Measurements from ENCODE around the gene DRD4. TPM values are rescaled to one million over a fixed set of nuclear protein-coding genes. Genes with fewer than 3 reads are reported as not detected.
"Not testable (repeated sequence)": the region's sequence is repeated elsewhere in the genome, so short reads cannot be mapped to it uniquely, and the experiment has no call there.

The DRD4 gene
- polyA plus RNA-seq, 1 donor (not counting 4 experiments of a cell fraction or from before 2014, with no cell fraction given) = not detected

DNA sequence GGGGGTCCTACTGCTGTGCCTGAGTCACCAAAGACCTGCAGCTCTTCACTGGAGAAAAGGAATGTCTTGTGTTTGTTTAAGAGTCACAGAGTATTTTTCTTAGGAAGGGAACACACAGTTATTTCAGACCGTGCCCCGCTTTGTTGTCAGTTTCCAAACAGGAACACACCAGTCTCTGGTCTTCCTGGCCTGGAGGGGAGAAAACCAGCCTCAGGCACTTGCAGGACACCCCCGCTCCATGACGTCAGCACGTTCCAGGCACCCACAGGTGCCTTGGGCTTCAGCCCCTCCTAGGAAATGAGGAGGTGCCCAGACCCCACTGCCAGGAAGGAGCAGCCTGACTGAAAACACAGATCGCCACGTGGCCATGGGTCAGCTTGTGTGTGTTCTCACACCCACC is 52.6 kb downstream of the DRD4 start:
- Histone ChIP-seq H4K20me1 (ENCODE audit: control insufficient read depth, extremely low read depth, insufficient read depth, low read length) (no peaks in the 10 kb centered on the region), H3K9me1 (ENCODE audit: control insufficient read depth, extremely low read depth, insufficient read depth, low read length) (no peaks in the 10 kb centered on the region), H3K36me3 (ENCODE audit: control insufficient read depth in 2 of 2, extremely low read depth in 1 of 2, insufficient read depth in 2 of 2, low read length in 2 of 2) (peaks cover 21 to 32% of the 10 kb centered on the region in 2 experiments), H3K4me2 (ENCODE audit: control insufficient read depth, extremely low read depth, insufficient read depth, low read depth, low read length) (no peak overlapping the region), H3K4me3 (ENCODE audit: control insufficient read depth in 2 of 3, extremely low read depth in 1 of 3, insufficient read depth in 2 of 3, low read depth in 1 of 3, low read length in 3 of 3) (no peak overlapping the region), H3K27me3 (ENCODE audit: control insufficient read depth, extremely low read depth, insufficient read depth, low read length) (no peaks in the 10 kb centered on the region), H3K9ac (ENCODE audit: control insufficient read depth, extremely low read depth, insufficient read depth, low read length) (no peak overlapping the region), H3K9me3 (ENCODE audit: control insufficient read depth, low read depth, low read length) (no peaks in the 10 kb centered on the region), H3K4me1 (ENCODE audit: control insufficient read depth, extremely low read depth, insufficient read depth, low read length) (peaks cover 22% of the 10 kb centered on the region), H3K27ac (ENCODE audit: control insufficient read depth, insufficient read depth, low read length) (no peak overlapping the region), H3K79me2 (ENCODE audit: control insufficient read depth, insufficient read depth, low read length) (peaks cover 17% of the 10 kb centered on the region), H2AFZ (ENCODE audit: control insufficient read depth, low read length) (no peak overlapping the region)
- dilution Hi-C loops (cut with MboI; ENCODE audit: extremely low pct_ligation_motif_present, low sequenced_read_pairs) = no loop called here
- TF ChIP-seq EZH2 (IDR thresholded peaks at IDR 0.05; ENCODE audit: low read length) = no peak
- TF ChIP-seq, protein P1, sequence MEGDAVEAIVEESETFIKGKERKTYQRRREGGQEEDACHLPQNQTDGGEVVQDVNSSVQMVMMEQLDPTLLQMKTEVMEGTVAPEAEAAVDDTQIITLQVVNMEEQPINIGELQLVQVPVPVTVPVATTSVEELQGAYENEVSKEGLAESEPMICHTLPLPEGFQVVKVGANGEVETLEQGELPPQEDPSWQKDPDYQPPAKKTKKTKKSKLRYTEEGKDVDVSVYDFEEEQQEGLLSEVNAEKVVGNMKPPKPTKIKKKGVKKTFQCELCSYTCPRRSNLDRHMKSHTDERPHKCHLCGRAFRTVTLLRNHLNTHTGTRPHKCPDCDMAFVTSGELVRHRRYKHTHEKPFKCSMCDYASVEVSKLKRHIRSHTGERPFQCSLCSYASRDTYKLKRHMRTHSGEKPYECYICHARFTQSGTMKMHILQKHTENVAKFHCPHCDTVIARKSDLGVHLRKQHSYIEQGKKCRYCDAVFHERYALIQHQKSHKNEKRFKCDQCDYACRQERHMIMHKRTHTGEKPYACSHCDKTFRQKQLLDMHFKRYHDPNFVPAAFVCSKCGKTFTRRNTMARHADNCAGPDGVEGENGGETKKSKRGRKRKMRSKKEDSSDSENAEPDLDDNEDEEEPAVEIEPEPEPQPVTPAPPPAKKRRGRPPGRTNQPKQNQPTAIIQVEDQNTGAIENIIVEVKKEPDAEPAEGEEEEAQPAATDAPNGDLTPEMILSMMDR (optimal IDR thresholded peaks at IDR 0.05 in 1 of 3, IDR thresholded peaks at IDR 0.05 in 1 of 3, conservative IDR thresholded peaks at IDR 0.05 in 1 of 3; ENCODE audit: extremely low read depth in 1 of 3, insufficient read depth in 2 of 3, low read length in 3 of 3) = no peak
- FAIRE-seq = no peak
- DNase-seq (ENCODE audit: low read depth, low spot score) = no peak

- peaks cover 22% of the 10 kb centered on the region for H3K4me1 ChIP-seq (ENCODE audit: control insufficient read depth, extremely low read depth, insufficient read depth, low read length)
- H3K9me1 ChIP-seq (ENCODE audit: control insufficient read depth, extremely low read depth, insufficient read depth, low read length); H3K9ac ChIP-seq (ENCODE audit: control insufficient read depth, extremely low read depth, insufficient read depth, low read length); H3K27ac ChIP-seq (ENCODE audit: control insufficient read depth, insufficient read depth, low read length); DNase-seq (ENCODE audit: low read depth, low spot score); dilution Hi-C loops (cut with MboI; ENCODE audit: extremely low pct_ligation_motif_present, low sequenced_read_pairs); FAIRE-seq; H3K27me3 ChIP-seq (ENCODE audit: control insufficient read depth, extremely low read depth, insufficient read depth, low read length); H2AFZ ChIP-seq (ENCODE audit: control insufficient read depth, low read length); H4K20me1 ChIP-seq (ENCODE audit: control insufficient read depth, extremely low read depth, insufficient read depth, low read length); H3K4me3 ChIP-seq (ENCODE audit: control insufficient read depth in 2 of 3, extremely low read depth in 1 of 3, insufficient read depth in 2 of 3, low read depth in 1 of 3, low read length in 3 of 3); H3K4me2 ChIP-seq (ENCODE audit: control insufficient read depth, extremely low read depth, insufficient read depth, low read depth, low read length); H3K9me3 ChIP-seq (ENCODE audit: control insufficient read depth, low read depth, low read length): not testable (repeated sequence)
- H3K36me3 ChIP-seq (ENCODE audit: control insufficient read depth in 2 of 2, extremely low read depth in 1 of 2, insufficient read depth in 2 of 2, low read length in 2 of 2) = peaks cover 19 to 28% of the 10 kb centered on the region in 2 experiments
- peaks cover 17% of the 10 kb centered on the region for H3K79me2 ChIP-seq (ENCODE audit: control insufficient read depth, insufficient read depth, low read length)
Measured at GRCh38 chr11:690244-690643, 53.2 kb downstream of the DRD4 start.

Other genes starting within 250 kb of the DRD4 start
- 125 to 245 TPM (median 127 TPM) in 3 replicates for gene PKP3, start 243.1 kb upstream of the DRD4 start, polyA plus RNA-seq
- 1.8 to 3.8 TPM (median 2.4 TPM) in 3 replicates for gene SIGIRR, start 222.3 kb upstream of the DRD4 start, polyA plus RNA-seq
- 16.1 to 40.2 TPM (median 17.7 TPM) in 3 replicates for gene ANO9, start 195.3 kb upstream of the DRD4 start, polyA plus RNA-seq
- 21.6 to 36.7 TPM (median 31.7 TPM) in 3 replicates for gene PTDSS2, start 187.0 kb upstream of the DRD4 start, polyA plus RNA-seq
- 92.0 to 171 TPM (median 108 TPM) in 3 replicates for gene RNH1, start 130.0 kb upstream of the DRD4 start, polyA plus RNA-seq
- 112 to 164 TPM (median 122 TPM) in 3 replicates for gene HRAS, start 101.7 kb upstream of the DRD4 start, polyA plus RNA-seq
- 0.14 to 0.44 TPM (median 0.28 TPM) in 3 replicates for gene LRRC56, start 99.7 kb upstream of the DRD4 start, polyA plus RNA-seq
- 0.94 to 1.5 TPM (median 1.2 TPM) in 3 replicates for gene LMNTD2, start 76.5 kb upstream of the DRD4 start, polyA plus RNA-seq
- gene RASSF7, start 76.3 kb upstream of the DRD4 start, polyA plus RNA-seq = 23.1 to 63.6 TPM (median 24.3 TPM) in 3 replicates
- 10.7 to 15.2 TPM (median 13.7 TPM) in 3 replicates for gene PHRF1, start 60.8 kb upstream of the DRD4 start, polyA plus RNA-seq
- gene IRF7, start 21.3 kb upstream of the DRD4 start, polyA plus RNA-seq = 7.1 to 10.9 TPM (median 9.5 TPM) in 3 replicates
- not detected in 3 replicates for gene CDHR5, start 12.3 kb upstream of the DRD4 start, polyA plus RNA-seq
- not detected in 3 replicates for gene SCT, start 10.1 kb upstream of the DRD4 start, polyA plus RNA-seq
- gene DEAF1, start 58.0 kb downstream of the DRD4 start, polyA plus RNA-seq = 8.1 to 13.1 TPM (median 8.2 TPM) in 3 replicates
- gene TMEM80, start 58.5 kb downstream of the DRD4 start, polyA plus RNA-seq = 19.5 to 32.8 TPM (median 29.8 TPM) in 3 replicates
- 81.4 to 297 TPM (median 114 TPM) in 3 replicates for gene EPS8L2, start 69.0 kb downstream of the DRD4 start, polyA plus RNA-seq
- 162 to 200 TPM (median 170 TPM) in 3 replicates for gene TALDO1, start 110.2 kb downstream of the DRD4 start, polyA plus RNA-seq
- gene GATD1, start 140.2 kb downstream of the DRD4 start, polyA plus RNA-seq = 24.4 to 48.0 TPM (median 24.6 TPM) in 3 replicates
- gene CEND1, start 152.8 kb downstream of the DRD4 start, polyA plus RNA-seq = not detected in 3 replicates
- gene SLC25A22, start 161.0 kb downstream of the DRD4 start, polyA plus RNA-seq = 8.4 to 21.2 TPM (median 13.5 TPM) in 3 replicates
- gene PIDD1, start 168.0 kb downstream of the DRD4 start, polyA plus RNA-seq = 2.5 to 6.4 TPM (median 2.9 TPM) in 3 replicates
- gene RPLP2, start 172.7 kb downstream of the DRD4 start, polyA plus RNA-seq = 632 to 1,901 TPM (median 797 TPM) in 3 replicates
- gene PNPLA2, start 181.6 kb downstream of the DRD4 start, polyA plus RNA-seq = 5.3 to 14.3 TPM (median 10.2 TPM) in 3 replicates
- gene CRACR2B, start 190.7 kb downstream of the DRD4 start, polyA plus RNA-seq = 0.17 to 1.1 TPM (median 0.34 TPM) in 3 replicates
- gene CD151, start 195.7 kb downstream of the DRD4 start, polyA plus RNA-seq = 434 to 997 TPM (median 500 TPM) in 3 replicates
- 145 to 308 TPM (median 245 TPM) in 3 replicates for gene POLR2L, start 205.3 kb downstream of the DRD4 start, polyA plus RNA-seq
- gene TSPAN4, start 205.6 kb downstream of the DRD4 start, polyA plus RNA-seq = 42.1 to 73.0 TPM (median 70.8 TPM) in 3 replicates